ENCODE measurements around the gene SLC2A2. TPM values are rescaled to one million over a fixed set of nuclear protein-coding genes. Genes with fewer than 3 reads are reported as not detected.

SLC2A2 gene
- total and polyA plus RNA-seq, 7 donors: not detected

DNA sequence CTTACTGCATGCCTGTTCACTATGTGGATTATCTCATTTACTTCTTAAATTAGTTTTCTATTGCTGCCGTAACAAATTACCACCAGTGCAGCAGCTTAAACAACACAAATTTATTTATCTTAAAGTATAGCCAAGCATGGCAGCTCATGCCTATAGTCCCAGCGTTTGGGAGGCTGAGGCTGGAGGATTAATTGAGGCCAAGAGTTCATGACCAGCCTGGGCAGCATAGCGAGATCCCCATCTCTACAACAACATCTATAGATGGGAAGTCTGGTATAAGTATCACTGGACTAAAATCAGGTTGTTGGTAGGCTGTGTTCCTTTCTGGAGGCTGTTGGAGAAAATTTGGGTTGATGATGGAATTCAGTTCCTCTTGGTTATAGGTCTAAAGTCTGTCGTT, 5.1 kb downstream of the SLC2A2 start:
- no peaks in the 10 kb centered on the region for H3K9me3 ChIP-seq
- no peak for DNase-seq
- WGBS, 2 donors: 75 to 89% methylated on average over 4 of the region's 4 CpGs
- no peaks in the 10 kb centered on the region for H3K27me3 ChIP-seq
- no peak overlapping the region for H3K27ac ChIP-seq
- no peaks in the 10 kb centered on the region for H3K4me1 ChIP-seq
- intact Hi-C loops (cut with DNase I): no loop called here
- no peaks in the 10 kb centered on the region for H3K36me3 ChIP-seq
- no peak overlapping the region for H3K4me3 ChIP-seq
- TF ChIP-seq EP300 (IDR thresholded peaks at IDR 0.05): no peak

DNA sequence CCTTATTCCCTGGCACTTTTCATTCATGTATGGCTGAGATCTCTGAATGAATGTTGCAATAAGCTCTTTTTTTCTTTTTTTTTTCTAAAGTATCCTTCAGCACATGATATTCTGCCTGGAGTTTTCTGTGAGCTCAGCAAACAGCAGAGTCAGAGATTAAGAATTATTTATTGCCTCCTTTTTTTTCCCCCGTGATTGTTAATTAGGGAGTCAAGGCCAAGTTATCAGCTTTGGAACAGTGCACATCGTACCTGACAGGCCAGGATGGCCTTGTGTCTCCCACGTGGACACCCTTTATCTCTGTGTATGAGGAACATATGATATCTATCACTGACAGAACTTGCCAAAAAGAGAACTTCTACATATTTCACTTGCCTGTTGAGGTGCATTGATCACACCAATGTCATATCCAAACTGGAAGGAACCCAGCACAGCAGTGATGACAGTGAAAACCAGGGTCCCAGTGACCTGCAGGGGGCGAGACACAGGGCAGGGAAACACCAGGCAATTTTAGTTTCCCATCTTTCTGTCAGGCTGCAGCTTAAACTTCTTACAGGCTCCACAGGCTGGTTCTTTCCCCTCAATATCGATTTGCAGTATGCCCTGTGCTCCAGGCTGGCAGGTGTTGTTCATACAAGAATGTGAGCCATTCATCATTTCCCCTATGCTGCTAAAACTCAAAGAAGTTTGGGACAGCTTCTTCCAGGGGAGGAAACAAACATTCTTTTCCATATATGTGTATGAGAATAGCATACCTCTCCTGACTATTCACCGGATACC, 8.2 kb downstream of the SLC2A2 start:
- DNase-seq: no peak
- no peaks in the 10 kb centered on the region for H3K9me3 ChIP-seq
- 58 to 71% methylated on average over 6 of the region's 6 CpGs for WGBS, 2 donors

DNA sequence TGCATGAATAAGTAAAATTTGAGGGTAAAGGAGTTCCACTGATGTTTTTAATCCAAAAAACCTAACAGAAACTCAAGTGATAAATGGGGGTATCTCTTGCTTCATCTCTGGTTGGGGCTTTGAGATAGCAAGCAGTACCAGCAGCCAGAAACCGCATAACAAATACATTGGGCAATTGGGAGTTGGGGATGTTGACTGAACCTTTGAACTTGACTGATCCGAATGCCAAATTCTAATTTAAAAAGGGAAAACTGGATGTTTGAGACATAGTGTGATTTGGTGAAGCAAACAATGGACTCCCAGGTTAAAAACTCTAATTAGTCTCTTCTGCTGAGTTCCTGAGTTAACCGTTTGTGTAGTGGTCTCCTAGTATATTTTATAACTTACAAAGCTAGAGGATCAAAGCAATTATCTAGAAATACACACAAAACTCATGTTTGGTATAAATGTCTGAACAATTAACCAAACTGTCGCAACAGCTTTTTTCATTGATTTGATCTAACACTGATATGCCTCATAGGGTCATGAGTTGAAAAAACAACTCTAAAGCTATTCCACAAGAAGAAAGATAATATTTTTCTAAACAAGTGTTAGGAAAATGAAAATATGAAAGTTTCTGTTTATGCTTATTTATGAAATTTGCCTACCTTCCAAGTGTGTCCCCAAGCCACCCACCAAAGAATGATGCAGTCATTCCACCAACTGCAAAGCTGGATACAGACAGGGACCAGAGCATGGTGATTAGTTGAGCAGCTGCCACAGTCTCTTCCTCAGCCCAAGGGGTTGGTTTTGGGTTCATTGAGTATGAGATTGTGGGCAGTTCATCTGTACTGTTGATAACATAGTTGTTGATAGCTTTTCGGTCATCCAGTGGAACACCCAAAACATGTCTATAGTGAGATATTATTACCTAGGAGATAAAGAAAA, 12.4 kb downstream of the SLC2A2 start:
- WGBS, 2 donors: 75 to 89% methylated on average over 5 of the region's 5 CpGs
- H3K27me3 ChIP-seq: no peaks in the 10 kb centered on the region
- no peak overlapping the region for H3K4me3 ChIP-seq
- no peaks in the 10 kb centered on the region for H3K4me1 ChIP-seq
- H3K36me3 ChIP-seq: no peaks in the 10 kb centered on the region
- no peak for DNase-seq
- no peaks in the 10 kb centered on the region for H3K9me3 ChIP-seq
- intact Hi-C loops (cut with DNase I): no loop called here
- H3K27ac ChIP-seq: no peak overlapping the region
- TF ChIP-seq, protein P1, sequence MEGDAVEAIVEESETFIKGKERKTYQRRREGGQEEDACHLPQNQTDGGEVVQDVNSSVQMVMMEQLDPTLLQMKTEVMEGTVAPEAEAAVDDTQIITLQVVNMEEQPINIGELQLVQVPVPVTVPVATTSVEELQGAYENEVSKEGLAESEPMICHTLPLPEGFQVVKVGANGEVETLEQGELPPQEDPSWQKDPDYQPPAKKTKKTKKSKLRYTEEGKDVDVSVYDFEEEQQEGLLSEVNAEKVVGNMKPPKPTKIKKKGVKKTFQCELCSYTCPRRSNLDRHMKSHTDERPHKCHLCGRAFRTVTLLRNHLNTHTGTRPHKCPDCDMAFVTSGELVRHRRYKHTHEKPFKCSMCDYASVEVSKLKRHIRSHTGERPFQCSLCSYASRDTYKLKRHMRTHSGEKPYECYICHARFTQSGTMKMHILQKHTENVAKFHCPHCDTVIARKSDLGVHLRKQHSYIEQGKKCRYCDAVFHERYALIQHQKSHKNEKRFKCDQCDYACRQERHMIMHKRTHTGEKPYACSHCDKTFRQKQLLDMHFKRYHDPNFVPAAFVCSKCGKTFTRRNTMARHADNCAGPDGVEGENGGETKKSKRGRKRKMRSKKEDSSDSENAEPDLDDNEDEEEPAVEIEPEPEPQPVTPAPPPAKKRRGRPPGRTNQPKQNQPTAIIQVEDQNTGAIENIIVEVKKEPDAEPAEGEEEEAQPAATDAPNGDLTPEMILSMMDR (IDR thresholded peaks at IDR 0.05): no peak
- TF ChIP-seq POLR2A (IDR thresholded peaks at IDR 0.05): no peak

More for the DNA sequence above, 8.2 kb downstream of the SLC2A2 start:
- no peaks in the 10 kb centered on the region for H3K27me3 ChIP-seq
- H3K4me3 ChIP-seq: no peak overlapping the region
- no peak for TF ChIP-seq POLR2AphosphoS5 (IDR thresholded peaks at IDR 0.05)
- no peak for TF ChIP-seq POLR2A (IDR thresholded peaks at IDR 0.05)
- TF ChIP-seq, protein P1 (IDR thresholded peaks at IDR 0.05): no peak
- no peak for TF ChIP-seq EP300 (IDR thresholded peaks at IDR 0.05)
- H3K4me1 ChIP-seq: no peaks in the 10 kb centered on the region
- H3K36me3 ChIP-seq: no peaks in the 10 kb centered on the region
- no peak overlapping the region for H3K27ac ChIP-seq
- intact Hi-C loops (cut with DNase I): no loop called here

DNA sequence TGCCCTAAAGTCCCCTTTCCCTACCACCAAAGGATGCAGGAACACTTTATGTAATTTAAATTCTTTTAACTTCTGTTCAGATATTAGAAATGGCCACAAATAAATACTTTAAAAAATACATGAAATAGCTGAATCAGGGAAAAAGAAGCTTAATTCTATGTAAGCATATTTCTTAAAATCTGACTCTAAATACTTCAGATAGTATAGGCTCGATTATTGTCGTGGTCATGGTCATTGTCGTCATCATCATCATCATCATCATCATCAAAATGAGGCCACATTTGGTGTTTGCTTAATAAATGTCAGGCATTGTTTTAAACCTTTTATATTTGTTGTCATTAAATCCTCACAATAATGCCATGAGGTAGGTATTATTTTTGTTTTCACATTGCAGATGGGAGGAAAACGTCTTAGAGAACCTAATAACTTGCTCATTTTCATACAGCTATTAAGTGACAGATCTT, 14.6 kb downstream of the SLC2A2 start:
- Histone ChIP-seq H3K27me3 (no peaks in the 10 kb centered on the region), H3K9me3 (no peaks in the 10 kb centered on the region), H3K36me3 (no peaks in the 10 kb centered on the region), H3K27ac (no peak overlapping the region), H3K4me3 (no peak overlapping the region), H3K4me1 (no peaks in the 10 kb centered on the region)
- DNase-seq: no peak
- TF ChIP-seq POLR2AphosphoS5 (IDR thresholded peaks at IDR 0.05): no peak
- no peak for TF ChIP-seq POLR2A (IDR thresholded peaks at IDR 0.05)
- TF ChIP-seq, protein P1 (IDR thresholded peaks at IDR 0.05): no peak
- no peak for TF ChIP-seq EP300 (IDR thresholded peaks at IDR 0.05)
- 85 to 94% methylated on average over 4 of the region's 4 CpGs for WGBS, 2 donors
- intact Hi-C loops (cut with DNase I): no loop called here
